ENCODE measurements around the gene CLMP. TPM values are rescaled to one million over a fixed set of nuclear protein-coding genes. Genes with fewer than 3 reads are reported as not detected.

CLMP gene
- polyA plus RNA-seq, 1 donor (not counting 4 experiments of a cell fraction or from before 2014, with no cell fraction given) = 2.7 TPM

DNA sequence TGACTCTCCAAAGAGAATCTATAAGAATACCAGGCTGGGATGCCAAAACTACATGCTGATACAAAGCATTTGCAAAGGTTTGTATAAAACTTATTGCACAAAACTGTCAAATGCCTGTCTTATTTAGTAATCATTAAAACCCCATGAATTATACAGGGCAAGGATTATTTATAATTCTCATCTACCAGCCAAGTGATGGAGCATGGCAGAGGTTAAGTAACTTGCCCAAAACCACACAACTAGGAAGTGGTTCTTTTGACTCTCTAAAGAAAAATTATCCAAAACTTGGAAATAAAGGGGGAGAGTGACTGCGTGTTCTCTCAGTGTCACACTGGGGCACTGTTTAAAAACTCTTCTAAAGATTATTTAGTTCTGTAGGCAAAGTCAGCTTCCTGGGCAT is 17.4 kb upstream of the CLMP start:
- Histone ChIP-seq H3K9ac (ENCODE audit: control insufficient read depth, extremely low read depth, insufficient read depth, low read length) (no peak overlapping the region), H4K20me1 (ENCODE audit: control insufficient read depth, extremely low read depth, insufficient read depth, low read length) (no peaks in the 10 kb centered on the region), H3K27ac (ENCODE audit: control insufficient read depth, insufficient read depth, low read length) (no peak overlapping the region), H3K79me2 (ENCODE audit: control insufficient read depth, insufficient read depth, low read length) (no peaks in the 10 kb centered on the region), H3K9me1 (ENCODE audit: control insufficient read depth, extremely low read depth, insufficient read depth, low read length) (no peaks in the 10 kb centered on the region), H3K36me3 (ENCODE audit: control insufficient read depth in 2 of 2, extremely low read depth in 1 of 2, insufficient read depth in 2 of 2, low read length in 2 of 2) (no peaks in the 10 kb centered on the region), H2AFZ (ENCODE audit: control insufficient read depth, low read length) (peak overlapping the region; percentile 6), H3K4me2 (ENCODE audit: control insufficient read depth, extremely low read depth, insufficient read depth, low read depth, low read length) (peak overlapping the region; percentile 8), H3K27me3 (ENCODE audit: control insufficient read depth, extremely low read depth, insufficient read depth, low read length) (no peaks in the 10 kb centered on the region), H3K4me1 (ENCODE audit: control insufficient read depth, extremely low read depth, insufficient read depth, low read length) (peaks cover 15% of the 10 kb centered on the region), H3K9me3 (ENCODE audit: control insufficient read depth, low read depth, low read length) (no peaks in the 10 kb centered on the region), H3K4me3 (ENCODE audit: control insufficient read depth in 2 of 3, extremely low read depth in 1 of 3, insufficient read depth in 2 of 3, low read depth in 1 of 3, low read length in 3 of 3) (no peak overlapping the region)
- no peak for TF ChIP-seq EZH2 (IDR thresholded peaks at IDR 0.05; ENCODE audit: low read length)
- TF ChIP-seq, protein P1, sequence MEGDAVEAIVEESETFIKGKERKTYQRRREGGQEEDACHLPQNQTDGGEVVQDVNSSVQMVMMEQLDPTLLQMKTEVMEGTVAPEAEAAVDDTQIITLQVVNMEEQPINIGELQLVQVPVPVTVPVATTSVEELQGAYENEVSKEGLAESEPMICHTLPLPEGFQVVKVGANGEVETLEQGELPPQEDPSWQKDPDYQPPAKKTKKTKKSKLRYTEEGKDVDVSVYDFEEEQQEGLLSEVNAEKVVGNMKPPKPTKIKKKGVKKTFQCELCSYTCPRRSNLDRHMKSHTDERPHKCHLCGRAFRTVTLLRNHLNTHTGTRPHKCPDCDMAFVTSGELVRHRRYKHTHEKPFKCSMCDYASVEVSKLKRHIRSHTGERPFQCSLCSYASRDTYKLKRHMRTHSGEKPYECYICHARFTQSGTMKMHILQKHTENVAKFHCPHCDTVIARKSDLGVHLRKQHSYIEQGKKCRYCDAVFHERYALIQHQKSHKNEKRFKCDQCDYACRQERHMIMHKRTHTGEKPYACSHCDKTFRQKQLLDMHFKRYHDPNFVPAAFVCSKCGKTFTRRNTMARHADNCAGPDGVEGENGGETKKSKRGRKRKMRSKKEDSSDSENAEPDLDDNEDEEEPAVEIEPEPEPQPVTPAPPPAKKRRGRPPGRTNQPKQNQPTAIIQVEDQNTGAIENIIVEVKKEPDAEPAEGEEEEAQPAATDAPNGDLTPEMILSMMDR (optimal IDR thresholded peaks at IDR 0.05 in 1 of 3, IDR thresholded peaks at IDR 0.05 in 1 of 3, conservative IDR thresholded peaks at IDR 0.05 in 1 of 3; ENCODE audit: extremely low read depth in 1 of 3, insufficient read depth in 2 of 3, low read length in 3 of 3) = no peak
- dilution Hi-C loops (cut with MboI; ENCODE audit: extremely low pct_ligation_motif_present, low sequenced_read_pairs) = no loop called here
- no peak for FAIRE-seq
- DNase-seq (ENCODE audit: low read depth, low spot score) = no peak

DNA sequence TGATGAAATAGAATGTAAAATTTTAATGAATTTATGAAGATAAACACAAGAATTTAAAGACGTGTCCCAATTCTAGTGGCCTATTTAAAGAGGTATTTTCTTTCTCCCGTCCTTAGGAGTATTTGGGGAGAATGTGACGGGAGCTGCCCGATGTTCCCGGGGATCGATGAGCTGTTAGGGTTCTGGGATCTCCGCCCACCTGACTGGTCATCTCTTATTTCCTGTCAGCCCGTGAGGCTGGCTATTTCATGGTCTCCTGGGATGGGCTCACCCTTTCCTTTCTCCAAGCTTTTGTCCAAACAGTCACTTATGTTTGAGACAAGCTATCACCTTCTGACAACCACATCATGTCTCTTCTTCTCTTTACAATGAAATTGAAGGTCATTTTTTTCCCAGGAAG is 16.9 kb upstream of the CLMP start:
- dilution Hi-C loops (cut with MboI; ENCODE audit: extremely low pct_ligation_motif_present, low sequenced_read_pairs) = no loop called here
- DNase-seq (ENCODE audit: low read depth, low spot score) (no peak), FAIRE-seq (no peak)
- Histone ChIP-seq H3K36me3 (ENCODE audit: control insufficient read depth in 2 of 2, extremely low read depth in 1 of 2, insufficient read depth in 2 of 2, low read length in 2 of 2) (no peaks in the 10 kb centered on the region), H3K9me3 (ENCODE audit: control insufficient read depth, low read depth, low read length) (no peaks in the 10 kb centered on the region), H3K4me1 (ENCODE audit: control insufficient read depth, extremely low read depth, insufficient read depth, low read length) (peaks cover 15% of the 10 kb centered on the region), H3K9ac (ENCODE audit: control insufficient read depth, extremely low read depth, insufficient read depth, low read length) (no peak overlapping the region), H3K79me2 (ENCODE audit: control insufficient read depth, insufficient read depth, low read length) (no peaks in the 10 kb centered on the region), H3K4me3 (ENCODE audit: control insufficient read depth in 2 of 3, extremely low read depth in 1 of 3, insufficient read depth in 2 of 3, low read depth in 1 of 3, low read length in 3 of 3) (no peak overlapping the region), H3K27ac (ENCODE audit: control insufficient read depth, insufficient read depth, low read length) (no peak overlapping the region), H3K9me1 (ENCODE audit: control insufficient read depth, extremely low read depth, insufficient read depth, low read length) (no peaks in the 10 kb centered on the region), H3K27me3 (ENCODE audit: control insufficient read depth, extremely low read depth, insufficient read depth, low read length) (no peaks in the 10 kb centered on the region), H4K20me1 (ENCODE audit: control insufficient read depth, extremely low read depth, insufficient read depth, low read length) (no peaks in the 10 kb centered on the region), H2AFZ (ENCODE audit: control insufficient read depth, low read length) (no peak overlapping the region), H3K4me2 (ENCODE audit: control insufficient read depth, extremely low read depth, insufficient read depth, low read depth, low read length) (peak overlapping the region; percentile 8)
- TF ChIP-seq EZH2 (IDR thresholded peaks at IDR 0.05; ENCODE audit: low read length) = no peak
- TF ChIP-seq, protein P1 (optimal IDR thresholded peaks at IDR 0.05 in 1 of 3, IDR thresholded peaks at IDR 0.05 in 1 of 3, conservative IDR thresholded peaks at IDR 0.05 in 1 of 3; ENCODE audit: extremely low read depth in 1 of 3, insufficient read depth in 2 of 3, low read length in 3 of 3) = no peak

Data from keratinocyte (primary cell).